RWPE1 (cell line): ENCODE data around the gene FBXL3.

ENCODE experiments used
- CTCF ChIA-PET: fragments of 350-600 bp; sonication (Branson Sonifier 250); formaldehyde crosslinking; extraction: SDS; loops from one replicate; lab custom pipeline; 2021; lab: Yijun Ruan, JAX
- POLR2A ChIA-PET: fragments of 400-600 bp; formaldehyde crosslinking; extraction: SDS; loops from one replicate; lab custom pipeline; 2020; ENCODE audit warnings: antibody characterized with exemption; ENCODE audit not compliant: low non-redundant PET; lab: Yijun Ruan, JAX
- DNase-seq: peaks from one replicate; pipeline ENCODE4 v3.0.0; 2012; ENCODE audit warnings: low spot score
- H3K27ac ChIP-seq: fragments of 450-650 bp; 2 replicates; pipeline ENCODE4 v1.5.1; 2017
- CTCF ChIP-seq: fragments of 450-650 bp; conservative IDR thresholded peaks from 2 replicates; pipeline ENCODE4 v1.5.1; 2017; ENCODE audit warnings: low read depth, mild to moderate bottlenecking

FBXL3 gene

GRCh38 chr13:76982061-76982460 is 44.9 kb downstream of the FBXL3 start:
- H3K27ac ChIP-seq, result no peak overlapping the region
- DNase-seq, result no peak
- POLR2A ChIA-PET, result no interaction called here
- CTCF ChIA-PET, result no interaction called here
- no peak for TF ChIP-seq CTCF

GRCh38 chr13:76980075-76980718 is 46.8 kb downstream of the FBXL3 start:
- DNase-seq, result peak; percentile 86
- ChIA-PET CTCF (interaction anchor here (0.5 to 2.0 kb wide), 22 partner anchors 9 to 1359 kb away, joined by 3 to 8 read pairs (median 3); partner anchors contain the start of gene KCTD12), POLR2A (no interaction called here)
- H3K27ac ChIP-seq, result no peak overlapping the region
- peak; percentile 98 for TF ChIP-seq CTCF

- no peak for TF ChIP-seq CTCF
- no peak overlapping the region for H3K27ac ChIP-seq
- CTCF ChIA-PET, result no interaction called here
- no peak for DNase-seq
- POLR2A ChIA-PET, result no interaction called here
Observed at GRCh38 chr13:76976929-76977328, 50.0 kb downstream of the FBXL3 start.

GRCh38 chr13:76976490-76976889 is 50.5 kb downstream of the FBXL3 start:
- POLR2A ChIA-PET, result no interaction called here
- peak overlapping the region; percentile 52 for H3K27ac ChIP-seq
- DNase-seq, result no peak
- CTCF ChIA-PET, result interaction anchor here (0.5 to 1.0 kb wide), 2 partner anchors 29 to 92 kb away, joined by 4 to 5 read pairs; no protein-coding TSS in a partner anchor
- no peak for TF ChIP-seq CTCF

GRCh38 chr13:76975863-76976262 is 51.1 kb downstream of the FBXL3 start:
- peak overlapping the region; percentile 52 for H3K27ac ChIP-seq
- POLR2A ChIA-PET, result no interaction called here
- TF ChIP-seq CTCF, result no peak
- CTCF ChIA-PET, result interaction anchor here (1.0 kb wide), 1 partner anchor 91 kb away, joined by 4 read pairs; no protein-coding TSS in a partner anchor
- no peak for DNase-seq

- ChIA-PET POLR2A (no interaction called here), CTCF (no interaction called here)
Observed at GRCh38 chr13:76974618-76974975, 52.4 kb downstream of the FBXL3 start.

More at GRCh38 chr13:76974618-76974975, 52.4 kb downstream of the FBXL3 start:
- no peak for DNase-seq
- H3K27ac ChIP-seq, result no peak overlapping the region
- no peak for TF ChIP-seq CTCF
